DND-41 (cell line): ENCODE data around the gene ACOXL.

Experiments used
- ATAC-seq: fragments of 200-7000 bp; cut with Tn5 transposase; 3 replicates; pipeline ENCODE4 v1.9.1; 2021; ENCODE audit warnings: low read depth; ENCODE audit not compliant: insufficient read depth
- DNase-seq: peaks from one replicate; pipeline ENCODE4 v3.0.0-alpha.2; 2020
- H2AFZ ChIP-seq: 2 replicates; pipeline ENCODE4 v1.6.0; 2012; ENCODE audit warnings: low read depth, low read length
- H3K27ac ChIP-seq: 2 replicates; pipeline ENCODE4 v1.5.1; 2012; ENCODE audit warnings: low read length, inconsistent platforms
- H3K27me3 ChIP-seq: fragments of 200-600 bp; sonication (generic); 2 replicates; pipeline ENCODE4 v1.6.0; 2012; ENCODE audit warnings: low read length, mild to moderate bottlenecking, inconsistent platforms; ENCODE audit not compliant: insufficient read depth, poor library complexity
- H3K36me3 ChIP-seq: 2 replicates; pipeline ENCODE4 v1.5.1; 2012; ENCODE audit warnings: low read length, inconsistent platforms; ENCODE audit not compliant: insufficient read depth
- H3K4me1 ChIP-seq: 2 replicates; pipeline ENCODE4 v1.5.1; 2012; ENCODE audit warnings: mild to moderate bottlenecking, low read length; ENCODE audit not compliant: insufficient read depth
- H3K4me2 ChIP-seq: 2 replicates; pipeline ENCODE4 v1.6.0; 2012; ENCODE audit warnings: mild to moderate bottlenecking, moderate library complexity, low read length, inconsistent platforms; ENCODE audit not compliant: insufficient read depth
- H3K4me3 ChIP-seq, 2 experiments: fragments of 200-600 bp in 1 of 2; shearing (Covaris generic) in 1 of 2; 2 replicates each; pipeline ENCODE4 v1.5.1; 2012 to 2016; ENCODE audit warnings: inconsistent platforms in 2 of 2, low read length in 2 of 2, mild to moderate bottlenecking in 2 of 2, low read depth in 1 of 2, moderate library complexity in 1 of 2
- H3K79me2 ChIP-seq: 2 replicates; pipeline ENCODE4 v1.6.0; 2012; ENCODE audit warnings: low read length, inconsistent platforms; ENCODE audit not compliant: insufficient read depth
- H3K9ac ChIP-seq: 2 replicates; pipeline ENCODE4 v1.6.0; 2012; ENCODE audit warnings: low read depth, mild to moderate bottlenecking, inconsistent platforms, low read length, moderate library complexity
- H3K9me3 ChIP-seq: 2 replicates; pipeline ENCODE4 v1.5.1; 2012; ENCODE audit warnings: low read length, moderate library complexity, mild to moderate bottlenecking, inconsistent platforms; ENCODE audit not compliant: insufficient read depth, severe bottlenecking
- H4K20me1 ChIP-seq: 2 replicates; pipeline ENCODE4 v1.6.0; 2012; ENCODE audit warnings: low read length; ENCODE audit not compliant: insufficient read depth
- CTCF ChIP-seq: IDR thresholded peaks from 2 replicates; pipeline ENCODE4 v1.5.1; 2012; ENCODE audit warnings: borderline replicate concordance, low read length, moderate library complexity, mild to moderate bottlenecking; ENCODE audit not compliant: poor library complexity, severe bottlenecking; ENCODE audit errors: extremely low read depth
- EZH2 ChIP-seq: IDR thresholded peaks from 3 replicates; pipeline ENCODE4 v1.6.1; 2012; ENCODE audit warnings: borderline replicate concordance, low read depth, mild to moderate bottlenecking, moderate library complexity, low read length, inconsistent platforms; ENCODE audit not compliant: severe bottlenecking

Gene ACOXL

DNA sequence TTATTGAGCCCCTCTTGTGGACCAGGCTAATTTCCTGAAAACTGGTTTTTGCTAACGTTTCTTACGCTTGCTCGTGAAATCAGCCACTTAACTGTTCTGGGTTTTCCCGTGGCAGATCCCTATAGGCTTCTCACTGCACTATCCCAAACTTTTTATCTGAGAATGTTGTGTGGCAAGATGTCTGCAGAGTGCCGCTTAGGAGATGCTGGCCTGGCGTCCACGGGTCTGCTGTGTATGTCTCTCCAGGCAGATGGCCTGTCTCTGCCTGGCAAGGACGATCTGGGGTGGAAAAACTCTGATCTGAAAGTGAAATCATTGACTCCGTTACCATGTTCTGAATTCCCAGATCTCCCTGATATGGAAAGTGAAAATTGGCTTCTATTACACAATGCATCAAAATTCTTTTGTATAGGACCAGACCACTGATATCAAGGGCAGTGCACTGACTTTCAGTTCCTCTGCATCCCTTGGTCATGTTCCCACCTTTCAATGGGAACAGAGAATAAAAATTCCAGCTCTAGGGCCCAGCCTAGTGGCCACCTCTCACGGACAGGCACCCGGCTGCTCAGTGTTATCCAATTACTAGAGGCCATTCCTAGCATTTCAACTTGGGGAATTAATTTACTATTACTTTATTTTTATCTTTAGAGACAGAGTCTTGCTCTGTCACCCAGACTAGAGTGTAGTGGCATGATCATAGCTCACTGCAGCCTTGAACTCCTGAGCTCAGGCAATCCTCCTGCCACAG lies 154.6 kb downstream of the ACOXL start:
- DNase-seq (no peak), ATAC-seq (no peak)
- Histone ChIP-seq H2AFZ (no peak overlapping the region), H3K4me3 (no peak overlapping the region), H3K79me2 (no peaks in the 10 kb centered on the region), H3K4me2 (no peak overlapping the region), H3K36me3 (no peaks in the 10 kb centered on the region), H3K27ac (no peak overlapping the region), H4K20me1 (no peaks in the 10 kb centered on the region), H3K9me3 (peaks cover 8% of the 10 kb centered on the region), H3K27me3 (no peaks in the 10 kb centered on the region), H3K4me1 (no peaks in the 10 kb centered on the region), H3K9ac (no peak overlapping the region)
- TF ChIP-seq CTCF (no peak), EZH2 (no peak)

GRCh38 chr2:110888411-110888810 lies 156.0 kb downstream of the ACOXL start:
- Histone ChIP-seq H3K9me3 (peaks cover 8% of the 10 kb centered on the region), H3K4me2 (no peak overlapping the region)
- ATAC-seq = no peak

GRCh38 chr2:110891626-110892025 lies 159.3 kb downstream of the ACOXL start:
- DNase-seq (no peak), ATAC-seq (no peak)
- Histone ChIP-seq H3K27ac (no peak overlapping the region), H2AFZ (no peak overlapping the region), H3K79me2 (no peaks in the 10 kb centered on the region), H4K20me1 (no peaks in the 10 kb centered on the region), H3K9me3 (peaks cover 17% of the 10 kb centered on the region), H3K4me3 (no peak overlapping the region), H3K4me1 (no peaks in the 10 kb centered on the region), H3K9ac (no peak overlapping the region), H3K27me3 (no peaks in the 10 kb centered on the region), H3K36me3 (no peaks in the 10 kb centered on the region), H3K4me2 (no peak overlapping the region)
- no peak for TF ChIP-seq EZH2
- TF ChIP-seq CTCF = no peak

More at GRCh38 chr2:110888411-110888810, 156.0 kb downstream of the ACOXL start:
- DNase-seq = no peak
- Histone ChIP-seq H3K4me1 (no peaks in the 10 kb centered on the region), H3K27ac (no peak overlapping the region), H3K36me3 (no peaks in the 10 kb centered on the region), H3K79me2 (no peaks in the 10 kb centered on the region), H4K20me1 (no peaks in the 10 kb centered on the region), H3K4me3 (no peak overlapping the region), H3K9ac (no peak overlapping the region), H3K27me3 (no peaks in the 10 kb centered on the region), H2AFZ (no peak overlapping the region)
- no peak for TF ChIP-seq CTCF
- TF ChIP-seq EZH2 = no peak

DNA sequence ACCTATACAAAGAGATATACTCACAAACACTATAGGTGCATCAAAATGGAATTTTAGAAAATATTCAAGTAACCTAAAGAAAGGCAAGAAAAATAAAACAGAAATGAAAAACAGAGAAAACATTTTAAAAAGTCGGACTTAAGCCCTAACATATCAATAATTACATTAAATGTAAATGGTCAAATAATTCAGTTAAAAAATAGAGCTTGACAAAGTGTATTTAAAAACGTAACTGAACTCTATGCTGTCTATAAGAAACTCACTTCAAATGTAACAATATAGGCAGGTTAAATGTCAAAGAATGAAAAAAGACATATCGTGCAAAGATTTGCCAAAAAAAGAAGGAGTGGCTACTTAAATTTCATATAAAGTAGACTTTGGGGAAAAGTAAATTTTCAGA lies 163.9 kb downstream of the ACOXL start:
- Histone ChIP-seq H4K20me1 (no peaks in the 10 kb centered on the region), H3K27ac (no peak overlapping the region)

More for the DNA sequence above, 163.9 kb downstream of the ACOXL start:
- no peaks in the 10 kb centered on the region for H3K36me3 ChIP-seq
- no peaks in the 10 kb centered on the region for H3K27me3 ChIP-seq
- no peak for TF ChIP-seq EZH2
- no peak for TF ChIP-seq CTCF
- no peak overlapping the region for H3K4me3 ChIP-seq
- H2AFZ ChIP-seq = no peak overlapping the region
- no peak overlapping the region for H3K9ac ChIP-seq
- H3K79me2 ChIP-seq = no peaks in the 10 kb centered on the region
- H3K4me2 ChIP-seq = no peak overlapping the region
- H3K9me3 ChIP-seq = peaks cover 10% of the 10 kb centered on the region
- ATAC-seq = no peak
- no peak for DNase-seq
- no peaks in the 10 kb centered on the region for H3K4me1 ChIP-seq
